K562 (cell line): ENCODE measurements around the gene GGCT. TPM values are rescaled to one million over a fixed set of nuclear protein-coding genes. Genes with fewer than 3 reads are reported as not detected.

Source experiments
- NCOA4 ChIP-seq: fragments of 450-650 bp; IDR thresholded peaks from 2 replicates; pipeline ENCODE4 v1.6.1; 2018; ENCODE audit warnings: mild to moderate bottlenecking; ENCODE audit not compliant: partially characterized antibody
- PHF20 ChIP-seq: fragments of 450-650 bp; IDR thresholded peaks from 2 replicates; pipeline ENCODE4 v1.6.1; 2018; ENCODE audit not compliant: partially characterized antibody
- RAD21 ChIP-seq, 2 experiments: fragments of 250-450 bp in 1 of 2; fragments of 450-650 bp in 1 of 2; sonication (Bioruptor Pico) in 1 of 2; formaldehyde crosslinking in 1 of 2; IDR thresholded peaks in 1 of 2; conservative IDR thresholded peaks in 1 of 2; 2 replicates each; pipeline versions ENCODE4 v1.4.0 to v1.8.0; 2020 to 2022; ENCODE audit warnings: mild to moderate bottlenecking in 2 of 2, moderate library complexity in 1 of 2
- TFAM ChIP-seq: fragments of 250-450 bp; sonication (Bioruptor Pico); conservative IDR thresholded peaks from 2 replicates; pipeline ENCODE4 v1.5.0; 2021; ENCODE audit warnings: mild to moderate bottlenecking, moderate library complexity
- TOE1 ChIP-seq, 2 experiments: fragments of 450-650 bp in 1 of 2; sonication (generic) in 1 of 2; formaldehyde crosslinking in 1 of 2; IDR thresholded peaks; 2 replicates each; pipeline versions ENCODE4 v1.7.1 to v1.8.0; 2016 to 2022; ENCODE audit warnings: borderline replicate concordance in 2 of 2, mild to moderate bottlenecking in 2 of 2, antibody characterized with exemption in 1 of 2, inconsistent platforms in 1 of 2, low read depth in 1 of 2, missing genetic modification reagents in 1 of 2, moderate library complexity in 1 of 2
- ZFX ChIP-seq: sonication (generic); formaldehyde crosslinking; IDR thresholded peaks from 2 replicates; pipeline ENCODE4 v1.8.0; 2022; ENCODE audit warnings: mild to moderate bottlenecking, missing genetic modification reagents, moderate library complexity
- ZNF124 ChIP-seq: sonication (generic); formaldehyde crosslinking; IDR thresholded peaks from 2 replicates; pipeline ENCODE4 v1.8.1; 2022; ENCODE audit warnings: missing genetic modification reagents
- ZNF583 ChIP-seq: fragments of 250-450 bp; sonication (Bioruptor Pico); IDR thresholded peaks from 2 replicates; pipeline ENCODE4 v1.4.0; 2020
- polyA plus RNA-seq, 8 experiments: library from polyadenylated mRNA; depleted of rRNA in 4 of 8; stranded (reverse) in 5 of 8; unstranded in 3 of 8; fragments of >200 nt; fragmentation: Nextera tagmentation in 2 of 8; fragmentation: Illumina TruSeq in 1 of 8; extraction: Ambion mirVana in 2 of 8; extraction: Trizol in 1 of 8; gene quantifications; 2 replicates each; pipeline versions ENCODE4 v1.2.1 to v1.2.3, GENCODE V29; 2011 to 2014; ENCODE audit warnings: inconsistent platforms in 1 of 8, missing spikeins in 1 of 8
- total RNA-seq, 7 experiments: library from RNA; depleted of rRNA in 6 of 7; stranded (reverse); fragments of >200 nt in 6 of 7; fragmentation: Illumina TruSeq in 2 of 7; extraction: Trizol in 2 of 7; gene quantifications; 2 replicates each; pipeline versions ENCODE4 v1.2.1 to v1.2.3, GENCODE V29; 2011 to 2021; ENCODE audit warnings: low replicate concordance in 1 of 7
- TF ChIP-seq, protein P1 (sequence below), 2 experiments: fragments of 450-650 bp; formaldehyde crosslinking in 1 of 2; IDR thresholded peaks; 2 replicates each; pipeline versions ENCODE4 v1.4.0 to v1.6.1; 2014 to 2020; ENCODE audit warnings: mild to moderate bottlenecking in 2 of 2, borderline replicate concordance in 1 of 2, low read depth in 1 of 2
- TF ChIP-seq, protein P2 (sequence below): fragments of 450-650 bp; formaldehyde crosslinking; IDR thresholded peaks from 2 replicates; pipeline ENCODE4 v1.4.0; 2020; ENCODE audit warnings: mild to moderate bottlenecking, moderate library complexity
- TF ChIP-seq, protein P3 (sequence below): fragments of 250-450 bp; sonication (Bioruptor Pico); IDR thresholded peaks from 2 replicates; pipeline ENCODE4 v1.4.0; 2020
- TF ChIP-seq, protein P4 (sequence below): fragments of 450-650 bp; IDR thresholded peaks from 2 replicates; pipeline ENCODE4 v1.6.1; 2014; ENCODE audit warnings: low read depth, mild to moderate bottlenecking, moderate library complexity, borderline replicate concordance

Gene GGCT
- total and polyA plus RNA-seq, 9 of the 15 experiments (the other 6 are each of a cell fraction or from before 2014, with no cell fraction given) = 79.0 to 349 (median 136) TPM

DNA sequence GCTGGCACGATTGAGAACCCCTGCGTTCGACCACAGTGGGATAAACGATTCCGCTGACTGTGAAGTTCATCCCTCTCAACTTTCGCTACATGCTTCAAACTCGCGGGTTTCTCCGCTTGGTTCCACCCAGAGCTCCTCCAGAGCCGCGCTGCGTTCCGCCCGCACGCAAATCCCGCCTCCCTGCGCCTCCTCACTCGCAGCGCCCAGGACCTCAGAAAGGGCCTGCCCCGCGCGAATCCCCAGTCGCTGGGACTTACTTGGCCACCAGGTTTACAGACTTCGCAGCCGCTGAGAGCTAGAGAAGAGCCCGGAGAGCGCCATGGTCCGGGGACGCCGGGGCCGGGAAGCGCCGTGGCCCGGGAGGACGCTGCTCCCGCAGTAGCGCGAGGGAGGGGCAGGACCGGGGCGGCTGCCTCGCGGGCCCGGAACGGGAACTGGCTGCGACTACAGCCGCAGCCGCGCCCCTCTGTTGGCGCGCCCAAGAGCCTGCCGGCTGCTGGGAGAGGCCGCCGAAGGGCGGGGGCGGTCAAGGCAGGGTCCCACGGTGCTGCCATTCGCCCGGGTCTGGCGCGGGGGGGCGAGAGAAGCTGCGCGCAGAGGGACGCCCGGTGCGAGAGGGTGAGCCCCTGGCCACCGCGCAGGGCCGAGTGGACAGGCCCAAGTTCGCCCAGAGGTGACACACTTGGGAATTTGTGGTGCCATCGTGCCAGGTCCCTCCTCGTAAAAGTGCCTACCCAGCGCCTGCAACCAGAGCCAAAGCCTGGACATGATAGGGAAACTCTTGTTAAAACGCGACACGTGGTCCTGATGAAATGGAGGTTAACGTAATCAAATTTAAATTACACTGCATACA, 26.1 kb downstream of the GGCT start, which contains the start of gene NOD1 (continued):
- TF ChIP-seq, protein P1, sequence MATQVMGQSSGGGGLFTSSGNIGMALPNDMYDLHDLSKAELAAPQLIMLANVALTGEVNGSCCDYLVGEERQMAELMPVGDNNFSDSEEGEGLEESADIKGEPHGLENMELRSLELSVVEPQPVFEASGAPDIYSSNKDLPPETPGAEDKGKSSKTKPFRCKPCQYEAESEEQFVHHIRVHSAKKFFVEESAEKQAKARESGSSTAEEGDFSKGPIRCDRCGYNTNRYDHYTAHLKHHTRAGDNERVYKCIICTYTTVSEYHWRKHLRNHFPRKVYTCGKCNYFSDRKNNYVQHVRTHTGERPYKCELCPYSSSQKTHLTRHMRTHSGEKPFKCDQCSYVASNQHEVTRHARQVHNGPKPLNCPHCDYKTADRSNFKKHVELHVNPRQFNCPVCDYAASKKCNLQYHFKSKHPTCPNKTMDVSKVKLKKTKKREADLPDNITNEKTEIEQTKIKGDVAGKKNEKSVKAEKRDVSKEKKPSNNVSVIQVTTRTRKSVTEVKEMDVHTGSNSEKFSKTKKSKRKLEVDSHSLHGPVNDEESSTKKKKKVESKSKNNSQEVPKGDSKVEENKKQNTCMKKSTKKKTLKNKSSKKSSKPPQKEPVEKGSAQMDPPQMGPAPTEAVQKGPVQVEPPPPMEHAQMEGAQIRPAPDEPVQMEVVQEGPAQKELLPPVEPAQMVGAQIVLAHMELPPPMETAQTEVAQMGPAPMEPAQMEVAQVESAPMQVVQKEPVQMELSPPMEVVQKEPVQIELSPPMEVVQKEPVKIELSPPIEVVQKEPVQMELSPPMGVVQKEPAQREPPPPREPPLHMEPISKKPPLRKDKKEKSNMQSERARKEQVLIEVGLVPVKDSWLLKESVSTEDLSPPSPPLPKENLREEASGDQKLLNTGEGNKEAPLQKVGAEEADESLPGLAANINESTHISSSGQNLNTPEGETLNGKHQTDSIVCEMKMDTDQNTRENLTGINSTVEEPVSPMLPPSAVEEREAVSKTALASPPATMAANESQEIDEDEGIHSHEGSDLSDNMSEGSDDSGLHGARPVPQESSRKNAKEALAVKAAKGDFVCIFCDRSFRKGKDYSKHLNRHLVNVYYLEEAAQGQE (IDR thresholded peaks at IDR 0.05; ENCODE audit: borderline replicate concordance) = peak; percentile 15; the same call in 1 of the 2 replicates
- TF ChIP-seq, protein P1 (CRISPR knock-in tag; IDR thresholded peaks at IDR 0.05; ENCODE audit: low read depth) = no peak
- TF ChIP-seq, protein P2, sequence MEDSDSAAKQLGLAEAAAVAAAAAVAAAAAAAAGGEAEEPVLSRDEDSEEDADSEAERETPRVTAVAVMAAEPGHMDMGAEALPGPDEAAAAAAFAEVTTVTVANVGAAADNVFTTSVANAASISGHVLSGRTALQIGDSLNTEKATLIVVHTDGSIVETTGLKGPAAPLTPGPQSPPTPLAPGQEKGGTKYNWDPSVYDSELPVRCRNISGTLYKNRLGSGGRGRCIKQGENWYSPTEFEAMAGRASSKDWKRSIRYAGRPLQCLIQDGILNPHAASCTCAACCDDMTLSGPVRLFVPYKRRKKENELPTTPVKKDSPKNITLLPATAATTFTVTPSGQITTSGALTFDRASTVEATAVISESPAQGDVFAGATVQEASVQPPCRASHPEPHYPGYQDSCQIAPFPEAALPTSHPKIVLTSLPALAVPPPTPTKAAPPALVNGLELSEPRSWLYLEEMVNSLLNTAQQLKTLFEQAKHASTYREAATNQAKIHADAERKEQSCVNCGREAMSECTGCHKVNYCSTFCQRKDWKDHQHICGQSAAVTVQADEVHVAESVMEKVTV (CRISPR knock-in tag) = no peak
- 0 out of 2 replicates have a peak, but pooled peaks have one; percentile 59 for TF ChIP-seq TOE1 (IDR thresholded peaks at IDR 0.05; ENCODE audit: borderline replicate concordance)
- TF ChIP-seq TOE1 (CRISPR knock-in tag; IDR thresholded peaks at IDR 0.05; ENCODE audit: borderline replicate concordance, low read depth) = no peak
- no peak for TF ChIP-seq NCOA4
- no peak for TF ChIP-seq TFAM (CRISPR knock-in tag)
- no peak for TF ChIP-seq RAD21 (CRISPR knock-in tag; conservative IDR thresholded peaks at IDR 0.05 in 1 of 2, IDR thresholded peaks at IDR 0.05 in 1 of 2)
- TF ChIP-seq, protein P3, sequence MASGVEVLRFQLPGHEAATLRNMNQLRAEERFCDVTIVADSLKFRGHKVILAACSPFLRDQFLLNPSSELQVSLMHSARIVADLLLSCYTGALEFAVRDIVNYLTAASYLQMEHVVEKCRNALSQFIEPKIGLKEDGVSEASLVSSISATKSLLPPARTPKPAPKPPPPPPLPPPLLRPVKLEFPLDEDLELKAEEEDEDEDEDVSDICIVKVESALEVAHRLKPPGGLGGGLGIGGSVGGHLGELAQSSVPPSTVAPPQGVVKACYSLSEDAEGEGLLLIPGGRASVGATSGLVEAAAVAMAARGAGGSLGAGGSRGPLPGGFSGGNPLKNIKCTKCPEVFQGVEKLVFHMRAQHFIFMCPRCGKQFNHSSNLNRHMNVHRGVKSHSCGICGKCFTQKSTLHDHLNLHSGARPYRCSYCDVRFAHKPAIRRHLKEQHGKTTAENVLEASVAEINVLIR (CRISPR knock-in tag) = no peak
- peak; percentile 66; the same call in 1 of the 2 replicates for TF ChIP-seq ZNF583 (CRISPR knock-in tag)
- peak; percentile 71 for TF ChIP-seq PHF20
- TF ChIP-seq ZFX (CRISPR knock-in tag) = peak; percentile 90
- TF ChIP-seq ZNF124 (CRISPR knock-in tag) = no peak
- TF ChIP-seq, protein P4, sequence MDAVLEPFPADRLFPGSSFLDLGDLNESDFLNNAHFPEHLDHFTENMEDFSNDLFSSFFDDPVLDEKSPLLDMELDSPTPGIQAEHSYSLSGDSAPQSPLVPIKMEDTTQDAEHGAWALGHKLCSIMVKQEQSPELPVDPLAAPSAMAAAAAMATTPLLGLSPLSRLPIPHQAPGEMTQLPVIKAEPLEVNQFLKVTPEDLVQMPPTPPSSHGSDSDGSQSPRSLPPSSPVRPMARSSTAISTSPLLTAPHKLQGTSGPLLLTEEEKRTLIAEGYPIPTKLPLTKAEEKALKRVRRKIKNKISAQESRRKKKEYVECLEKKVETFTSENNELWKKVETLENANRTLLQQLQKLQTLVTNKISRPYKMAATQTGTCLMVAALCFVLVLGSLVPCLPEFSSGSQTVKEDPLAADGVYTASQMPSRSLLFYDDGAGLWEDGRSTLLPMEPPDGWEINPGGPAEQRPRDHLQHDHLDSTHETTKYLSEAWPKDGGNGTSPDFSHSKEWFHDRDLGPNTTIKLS = peak; percentile 50; the same call in 1 of the 2 replicates
